Measurements from ENCODE around the gene PARP9.

DNA sequence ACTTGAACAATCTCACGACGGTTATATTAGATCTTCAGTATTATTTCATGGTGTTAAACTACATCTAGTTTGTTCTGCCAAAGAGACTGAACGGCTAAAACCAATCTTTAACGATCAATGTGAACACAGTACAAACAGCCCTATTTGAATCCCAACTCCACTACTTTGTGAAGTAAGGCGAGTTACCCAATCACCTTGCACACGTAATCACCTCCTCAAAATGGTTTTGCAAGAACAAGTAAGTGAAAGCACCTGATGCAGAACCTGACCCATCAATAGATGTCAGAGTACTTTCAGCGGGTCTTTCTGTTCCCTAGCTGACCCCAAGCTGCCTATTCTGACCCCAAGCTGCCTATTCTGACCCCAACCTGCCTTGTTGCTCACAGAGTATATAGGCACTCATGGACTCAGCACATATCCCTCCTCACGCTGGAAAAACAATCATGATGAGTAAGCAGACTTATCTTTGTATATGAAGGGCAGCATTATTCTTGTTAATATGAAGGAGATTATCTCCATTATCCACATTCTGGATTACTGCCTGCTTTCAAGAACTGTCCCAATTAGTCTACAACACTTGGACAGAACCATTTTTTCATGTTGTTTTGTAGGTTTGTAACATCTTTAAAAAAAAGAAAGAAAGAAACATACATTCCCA, 53.1 kb downstream of the PARP9 start:
- TF ChIP-seq POLR2A (IDR thresholded peaks at IDR 0.05; ENCODE audit: insufficient read depth in 1 of 2, low read depth in 2 of 2, low read length in 2 of 2) (no peak), ELF4 (CRISPR knock-in tag; IDR thresholded peaks at IDR 0.05; ENCODE audit: borderline replicate concordance) (no peak), ZNF451 (CRISPR knock-in tag; IDR thresholded peaks at IDR 0.05) (no peak), NFYB (CRISPR knock-in tag; IDR thresholded peaks at IDR 0.05) (no peak), ZNF431 (CRISPR knock-in tag; IDR thresholded peaks at IDR 0.05; ENCODE audit: borderline replicate concordance, low read depth) (no peak), POLR2AphosphoS5 (IDR thresholded peaks at IDR 0.05; ENCODE audit: low read depth, low read length) (no peak), ZNF282 (IDR thresholded peaks at IDR 0.05; ENCODE audit: partially characterized antibody) (no peak), HMG20B (CRISPR knock-in tag; conservative IDR thresholded peaks at IDR 0.05) (no peak), CTCF (CRISPR knock-in tag; IDR thresholded peaks at IDR 0.05) (no peak), BCL3 (CRISPR knock-in tag; IDR thresholded peaks at IDR 0.05) (no peak), NPAS2 (CRISPR knock-in tag; IDR thresholded peaks at IDR 0.05; ENCODE audit: borderline replicate concordance) (no peak)
- TF ChIP-seq, protein P1, sequence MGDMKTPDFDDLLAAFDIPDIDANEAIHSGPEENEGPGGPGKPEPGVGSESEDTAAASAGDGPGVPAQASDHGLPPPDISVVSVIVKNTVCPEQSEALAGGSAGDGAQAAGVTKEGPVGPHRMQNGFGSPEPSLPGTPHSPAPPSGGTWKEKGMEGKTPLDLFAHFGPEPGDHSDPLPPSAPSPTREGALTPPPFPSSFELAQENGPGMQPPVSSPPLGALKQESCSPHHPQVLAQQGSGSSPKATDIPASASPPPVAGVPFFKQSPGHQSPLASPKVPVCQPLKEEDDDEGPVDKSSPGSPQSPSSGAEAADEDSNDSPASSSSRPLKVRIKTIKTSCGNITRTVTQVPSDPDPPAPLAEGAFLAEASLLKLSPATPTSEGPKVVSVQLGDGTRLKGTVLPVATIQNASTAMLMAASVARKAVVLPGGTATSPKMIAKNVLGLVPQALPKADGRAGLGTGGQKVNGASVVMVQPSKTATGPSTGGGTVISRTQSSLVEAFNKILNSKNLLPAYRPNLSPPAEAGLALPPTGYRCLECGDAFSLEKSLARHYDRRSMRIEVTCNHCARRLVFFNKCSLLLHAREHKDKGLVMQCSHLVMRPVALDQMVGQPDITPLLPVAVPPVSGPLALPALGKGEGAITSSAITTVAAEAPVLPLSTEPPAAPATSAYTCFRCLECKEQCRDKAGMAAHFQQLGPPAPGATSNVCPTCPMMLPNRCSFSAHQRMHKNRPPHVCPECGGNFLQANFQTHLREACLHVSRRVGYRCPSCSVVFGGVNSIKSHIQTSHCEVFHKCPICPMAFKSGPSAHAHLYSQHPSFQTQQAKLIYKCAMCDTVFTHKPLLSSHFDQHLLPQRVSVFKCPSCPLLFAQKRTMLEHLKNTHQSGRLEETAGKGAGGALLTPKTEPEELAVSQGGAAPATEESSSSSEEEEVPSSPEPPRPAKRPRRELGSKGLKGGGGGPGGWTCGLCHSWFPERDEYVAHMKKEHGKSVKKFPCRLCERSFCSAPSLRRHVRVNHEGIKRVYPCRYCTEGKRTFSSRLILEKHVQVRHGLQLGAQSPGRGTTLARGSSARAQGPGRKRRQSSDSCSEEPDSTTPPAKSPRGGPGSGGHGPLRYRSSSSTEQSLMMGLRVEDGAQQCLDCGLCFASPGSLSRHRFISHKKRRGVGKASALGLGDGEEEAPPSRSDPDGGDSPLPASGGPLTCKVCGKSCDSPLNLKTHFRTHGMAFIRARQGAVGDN (CRISPR knock-in tag; IDR thresholded peaks at IDR 0.05): no peak
- TF ChIP-seq, protein P2, sequence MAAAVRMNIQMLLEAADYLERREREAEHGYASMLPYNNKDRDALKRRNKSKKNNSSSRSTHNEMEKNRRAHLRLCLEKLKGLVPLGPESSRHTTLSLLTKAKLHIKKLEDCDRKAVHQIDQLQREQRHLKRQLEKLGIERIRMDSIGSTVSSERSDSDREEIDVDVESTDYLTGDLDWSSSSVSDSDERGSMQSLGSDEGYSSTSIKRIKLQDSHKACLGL (CRISPR knock-in tag; IDR thresholded peaks at IDR 0.05): no peak
- TF ChIP-seq, protein P3, sequence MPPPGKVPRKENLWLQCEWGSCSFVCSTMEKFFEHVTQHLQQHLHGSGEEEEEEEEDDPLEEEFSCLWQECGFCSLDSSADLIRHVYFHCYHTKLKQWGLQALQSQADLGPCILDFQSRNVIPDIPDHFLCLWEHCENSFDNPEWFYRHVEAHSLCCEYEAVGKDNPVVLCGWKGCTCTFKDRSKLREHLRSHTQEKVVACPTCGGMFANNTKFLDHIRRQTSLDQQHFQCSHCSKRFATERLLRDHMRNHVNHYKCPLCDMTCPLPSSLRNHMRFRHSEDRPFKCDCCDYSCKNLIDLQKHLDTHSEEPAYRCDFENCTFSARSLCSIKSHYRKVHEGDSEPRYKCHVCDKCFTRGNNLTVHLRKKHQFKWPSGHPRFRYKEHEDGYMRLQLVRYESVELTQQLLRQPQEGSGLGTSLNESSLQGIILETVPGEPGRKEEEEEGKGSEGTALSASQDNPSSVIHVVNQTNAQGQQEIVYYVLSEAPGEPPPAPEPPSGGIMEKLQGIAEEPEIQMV (CRISPR knock-in tag; IDR thresholded peaks at IDR 0.05; ENCODE audit: low read depth): no peak
